IMR-90 (cell line): Measurements from ENCODE around the gene SPRYD7. TPM values are rescaled to one million over a fixed set of nuclear protein-coding genes. Genes with fewer than 3 reads are reported as not detected.

Experiments used
- ATAC-seq: fragments of 200-7000 bp; cut with Tn5 transposase; 2 replicates; pipeline ENCODE4 v1.9.1; 2020; ENCODE audit warnings: low read depth, mild to moderate bottlenecking, moderate library complexity
- BruUV-seq: library from RNA; stranded (reverse); fragments of 400-500 nt; replicated peaks from 2 replicates; lab custom pipeline; 2021; lab: Mats Ljungman, UMichigan
- CTCF ChIA-PET: fragments of 300-600 bp; formaldehyde crosslinking; extraction: SDS; loops from one replicate; lab custom pipeline; 2021; ENCODE audit warnings: antibody characterized with exemption; lab: Yijun Ruan, JAX
- POLR2A ChIA-PET: fragments of 300-600 bp; sonication (Branson Sonifier 250); formaldehyde crosslinking; loops from one replicate; lab custom pipeline; 2022; ENCODE audit warnings: antibody characterized with exemption; ENCODE audit not compliant: unreplicated experiment; lab: Charles Lee
- DNase-seq: peaks from one replicate; pipeline ENCODE4 v3.0.0; 2013
- H2AFZ ChIP-seq: replicated peaks from 2 replicates; pipeline ENCODE3; 2013; ENCODE audit warnings: low read length, mild to moderate bottlenecking; ENCODE audit not compliant: poor library complexity
- H2AK5ac ChIP-seq: 2 replicates; pipeline ENCODE4 v1.6.1; 2013; ENCODE audit warnings: low read depth, low read length, inconsistent platforms
- H2AK9ac ChIP-seq: replicated peaks from 2 replicates; pipeline ENCODE3; 2013; ENCODE audit warnings: mild to moderate bottlenecking, low read depth, low read length, moderate library complexity; ENCODE audit not compliant: poor library complexity
- H2BK120ac ChIP-seq: 2 replicates; pipeline ENCODE4 v1.6.1; 2013; ENCODE audit warnings: low read depth, low read length, inconsistent platforms
- H2BK15ac ChIP-seq: 3 replicates; pipeline ENCODE4 v1.6.1; 2013; ENCODE audit warnings: low read depth, low read length, inconsistent platforms
- H2BK20ac ChIP-seq: 2 replicates; pipeline ENCODE4 v1.6.1; 2013; ENCODE audit warnings: low read depth, mild to moderate bottlenecking, inconsistent platforms, low read length, moderate library complexity
- H2BK5ac ChIP-seq: 2 replicates; pipeline ENCODE4 v1.6.1; 2013; ENCODE audit warnings: mild to moderate bottlenecking, low read depth, low read length, inconsistent platforms; ENCODE audit not compliant: poor library complexity, severe bottlenecking
- H3K14ac ChIP-seq: replicated peaks from 2 replicates; pipeline ENCODE4 v1.6.1; 2013; ENCODE audit warnings: low read depth, low read length, inconsistent platforms
- H3K18ac ChIP-seq: 2 replicates; pipeline ENCODE4 v1.6.1; 2013; ENCODE audit warnings: low read depth, low read length, control low read depth
- H3K23ac ChIP-seq: 2 replicates; pipeline ENCODE4 v1.6.1; 2013; ENCODE audit warnings: low read depth, low read length, inconsistent platforms
- H3K27ac ChIP-seq: 2 replicates; pipeline ENCODE4 v1.5.1; 2013; ENCODE audit warnings: mild to moderate bottlenecking, control low read depth, low read length; ENCODE audit not compliant: insufficient read depth
- H3K27me3 ChIP-seq: 2 replicates; pipeline ENCODE4 v1.6.1; 2013; ENCODE audit warnings: low read length; ENCODE audit not compliant: control insufficient read depth, insufficient read depth
- H3K36me3 ChIP-seq: 2 replicates; pipeline ENCODE4 v1.6.1; 2013; ENCODE audit warnings: low read length, mixed read lengths; ENCODE audit not compliant: control insufficient read depth, insufficient read depth
- H3K4ac ChIP-seq: 2 replicates; pipeline ENCODE4 v1.6.1; 2013; ENCODE audit warnings: low read depth, low read length, inconsistent platforms
- H3K4me1 ChIP-seq: 2 replicates; pipeline ENCODE4 v1.6.1; 2013; ENCODE audit warnings: low read length, mixed read lengths; ENCODE audit not compliant: control insufficient read depth, insufficient read depth
- H3K4me2 ChIP-seq: 2 replicates; pipeline ENCODE4 v1.6.1; 2013; ENCODE audit warnings: low read depth, mild to moderate bottlenecking, control low read depth, low read length, moderate library complexity
- H3K4me3 ChIP-seq: 2 replicates; pipeline ENCODE4 v1.5.1; 2013; ENCODE audit warnings: low read depth, mild to moderate bottlenecking, control low read depth, low read length, moderate library complexity; ENCODE audit not compliant: insufficient read depth
- H3K56ac ChIP-seq: 2 replicates; pipeline ENCODE4 v1.6.1; 2013; ENCODE audit warnings: low read length, inconsistent platforms; ENCODE audit not compliant: insufficient read depth; ENCODE audit errors: extremely low read depth
- H3K79me1 ChIP-seq, 2 experiments: 2 replicates each; pipeline ENCODE4 v1.6.1; 2013; ENCODE audit warnings: low read length in 2 of 2, inconsistent platforms in 1 of 2, low read depth in 1 of 2
- H3K9ac ChIP-seq: 2 replicates; pipeline ENCODE4 v1.6.1; 2013; ENCODE audit warnings: low read depth, low read length, control low read depth
- H3K9me1 ChIP-seq: 2 replicates; pipeline ENCODE4 v1.6.1; 2013; ENCODE audit warnings: low read length, inconsistent platforms; ENCODE audit not compliant: insufficient read depth
- H3K9me3 ChIP-seq: 2 replicates; pipeline ENCODE4 v1.6.1; 2013; ENCODE audit warnings: low read length; ENCODE audit not compliant: control insufficient read depth, insufficient read depth
- H4K20me1 ChIP-seq: 2 replicates; pipeline ENCODE4 v1.6.1; 2013; ENCODE audit warnings: low read length, inconsistent platforms; ENCODE audit not compliant: insufficient read depth
- H4K5ac ChIP-seq: 2 replicates; pipeline ENCODE4 v1.6.1; 2013; ENCODE audit warnings: mild to moderate bottlenecking, low read depth, low read length, control low read depth
- H4K8ac ChIP-seq, 2 experiments: 2 replicates each; pipeline ENCODE4 v1.6.1; 2013; ENCODE audit warnings: low read depth in 2 of 2, low read length in 2 of 2, control low read depth in 1 of 2, inconsistent platforms in 1 of 2
- H4K91ac ChIP-seq: 2 replicates; pipeline ENCODE4 v1.6.1; 2013; ENCODE audit warnings: low read depth, low read length, inconsistent platforms; ENCODE audit not compliant: insufficient read depth
- BHLHE40 ChIP-seq: fragments of 150-350 bp; IDR thresholded peaks from 2 replicates; pipeline ENCODE4 v1.6.1; 2016; ENCODE audit warnings: mild to moderate bottlenecking, low read depth, low read length
- CEBPB ChIP-seq: IDR thresholded peaks from 2 replicates; pipeline ENCODE4 v1.6.1; 2012; ENCODE audit warnings: low read depth, low read length, improper control_type of control experiment
- FOS ChIP-seq: fragments of 150-350 bp; IDR thresholded peaks from 2 replicates; pipeline ENCODE4 v1.6.1; 2016; ENCODE audit warnings: low read depth, low read length
- MAFK ChIP-seq: IDR thresholded peaks from 2 replicates; pipeline ENCODE4 v1.6.1; 2012; ENCODE audit warnings: low read depth, low read length, improper control_type of control experiment
- MAZ ChIP-seq: IDR thresholded peaks from 2 replicates; pipeline ENCODE4 v1.6.1; 2012; ENCODE audit warnings: low read depth, mild to moderate bottlenecking, low read length, improper control_type of control experiment, moderate library complexity, borderline replicate concordance
- MXI1 ChIP-seq: IDR thresholded peaks from 2 replicates; pipeline ENCODE4 v1.6.1; 2012; ENCODE audit warnings: low read depth, mild to moderate bottlenecking, low read length, moderate library complexity, borderline replicate concordance
- POLR2A ChIP-seq: IDR thresholded peaks from 2 replicates; pipeline ENCODE4 v1.6.1; 2012; ENCODE audit warnings: mild to moderate bottlenecking, low read depth, low read length
- RCOR1 ChIP-seq: IDR thresholded peaks from 2 replicates; pipeline ENCODE4 v1.6.1; 2012; ENCODE audit warnings: mild to moderate bottlenecking, low read length, improper control_type of control experiment; ENCODE audit not compliant: insufficient replicate concordance
- SMC3 ChIP-seq: fragments of 150-350 bp; IDR thresholded peaks from 2 replicates; pipeline ENCODE4 v1.6.1; 2016; ENCODE audit warnings: low read depth, mild to moderate bottlenecking, antibody characterized with exemption, low read length, moderate library complexity
- USF2 ChIP-seq: fragments of 150-350 bp; IDR thresholded peaks from 2 replicates; pipeline ENCODE4 v1.6.1; 2017; ENCODE audit warnings: mild to moderate bottlenecking, antibody characterized with exemption, low read length, low read depth
- WGBS, 2 experiments: methylation state at CpG; one replicate each; pipeline versions ENCODE4 v1.1.5 to v1.1.7; 2013; ENCODE audit warnings: missing lambda C conversion rate in 2 of 2; ENCODE audit not compliant: insufficient read length in 1 of 2; ENCODE audit errors: extremely low coverage in 2 of 2; 5-methylcytosine and 5-hydroxymethylcytosine counted together
- dilution Hi-C: fragments of 300-500 bp; cut with HindIII; formaldehyde crosslinking; loops from one replicate; pipeline ENCODE4 v1.14.3; 2018; ENCODE audit warnings: low sequenced_read_pairs; ENCODE audit not compliant: unreplicated experiment
- in situ Hi-C: fragments of 300-500 bp; cut with MboI; formaldehyde crosslinking; loops from 3 replicates; pipeline ENCODE4 v1.14.3; 2019; ENCODE audit warnings: low sequenced_read_pairs, inconsistent platforms, mixed read lengths
- intact Hi-C: fragments of 100-400 bp; cut with micrococcal nuclease; formaldehyde crosslinking; loops from 2 replicates; pipeline ENCODE4 v1.10.0; 2022
- polyA plus RNA-seq, 3 experiments: library from polyadenylated mRNA; depleted of rRNA; stranded (reverse); fragments of >200 nt; gene quantifications; 2 replicates each; pipeline ENCODE4 v1.2.3, GENCODE V29; 2012; ENCODE audit warnings: low replicate concordance in 1 of 3
- total RNA-seq: library from RNA; depleted of rRNA; stranded (reverse); fragments of >200 nt; gene quantifications from 2 replicates; pipeline ENCODE4 v1.2.3, GENCODE V29; 2012

Gene SPRYD7
- total and polyA plus RNA-seq, 2 of the 4 experiments (the other 2 are of a cell fraction), result 5.6 to 20.2 TPM

GRCh38 chr13:49938314-49938713 is 2.2 kb upstream of the SPRYD7 start:
- no peak for ATAC-seq
- no TSS peak for BruUV-seq
- Histone ChIP-seq H3K56ac (no peak overlapping the region), H2AK9ac (no peak overlapping the region), H4K20me1 (no peaks in the 10 kb centered on the region), H3K4me2 (no peak overlapping the region), H3K23ac (no peak overlapping the region), H2BK15ac (no peak overlapping the region), H4K8ac (no peak overlapping the region), H2AK5ac (no peak overlapping the region), H3K18ac (no peak overlapping the region), H3K4me3 (no peak overlapping the region), H3K9me1 (no peaks in the 10 kb centered on the region), H2BK5ac (no peak overlapping the region), H3K4me1 (peaks cover 1% of the 10 kb centered on the region; the same call in 1 of the 2 replicates), H2BK120ac (no peak overlapping the region), H4K5ac (no peak overlapping the region), H3K9me3 (no peaks in the 10 kb centered on the region), H2BK20ac (no peak overlapping the region), H3K27me3 (no peaks in the 10 kb centered on the region), H3K4ac (no peak overlapping the region), H3K27ac (no peak overlapping the region), H2AFZ (no peak overlapping the region), H3K79me1 (peaks cover 6 to 15% of the 10 kb centered on the region in 2 experiments; a peak in 3 of 4 replicates), H3K9ac (no peak overlapping the region), H3K14ac (no peak overlapping the region), H4K91ac (no peak overlapping the region), H3K36me3 (no peaks in the 10 kb centered on the region)
- in situ Hi-C loops, result no loop called here
- DNase-seq, result no peak
- intact Hi-C loops, result loop anchor here (5.0 to 10.0 kb wide), 4 partner anchors 144 to 976 kb away; partner anchors contain the start of gene EBPL
- no CpG with 5 or more reads among the region's 5 CpGs for WGBS, 2 experiments
- TF ChIP-seq CEBPB, result no peak
- no peak for TF ChIP-seq FOS
- no peak for TF ChIP-seq MXI1
- TF ChIP-seq MAFK, result no peak
- TF ChIP-seq USF2, result no peak
- TF ChIP-seq POLR2A, result no peak
- TF ChIP-seq BHLHE40, result no peak
- no peak for TF ChIP-seq MAZ
- TF ChIP-seq RCOR1, result no peak
- no peak for TF ChIP-seq SMC3
- CTCF ChIA-PET, result no interaction called here
- POLR2A ChIA-PET, result no interaction called here
- dilution Hi-C loops, result no loop called here
